ENCODE measurements around the gene ASTN2.

GRCh38 chr9:116484492-116485061, 930.3 kb downstream of the ASTN2 start:
- TF ChIP-seq CTCF (conservative IDR thresholded peaks at IDR 0.05 in 1 of 2, IDR thresholded peaks at IDR 0.05 in 1 of 2; ENCODE audit: extremely low read depth in 1 of 2, insufficient read depth in 1 of 2, low read depth in 1 of 2, low read length in 2 of 2) (no peak), EZH2 (IDR thresholded peaks at IDR 0.05; ENCODE audit: borderline replicate concordance, low read length) (no peak)
